Suprapubic skin (tissue), 4 donors: ENCODE data around the gene ABITRAM. TPM values are rescaled to one million over a fixed set of nuclear protein-coding genes. Genes with fewer than 3 reads are reported as not detected.

Experiments used
- DNase-seq, 2 donors: peaks; one replicate each; pipeline ENCODE4 v3.0.0-alpha.2; 2019; ENCODE audit warnings: low spot score in 2 of 2
- H3K27ac ChIP-seq: fragments of 200-600 bp; sonication (generic); one replicate; pipeline ENCODE4 v1.5.1; 2019
- H3K27me3 ChIP-seq: fragments of 200-600 bp; sonication (generic); one replicate; pipeline ENCODE4 v1.5.1; 2019
- H3K36me3 ChIP-seq: fragments of 200-600 bp; sonication (generic); one replicate; pipeline ENCODE4 v1.5.1; 2019
- H3K4me1 ChIP-seq: fragments of 200-600 bp; sonication (generic); one replicate; pipeline ENCODE4 v1.5.1; 2019
- H3K4me3 ChIP-seq: fragments of 200-600 bp; sonication (generic); one replicate; pipeline ENCODE4 v1.5.1; 2019; ENCODE audit warnings: mild to moderate bottlenecking
- H3K9me3 ChIP-seq: fragments of 200-600 bp; sonication (generic); one replicate; pipeline ENCODE4 v1.5.1; 2019
- CTCF ChIP-seq, 2 donors: fragments of 200-600 bp in 1 of 2; fragments of 450-650 bp in 1 of 2; sonication (generic) in 1 of 2; IDR thresholded peaks; one replicate each; pipeline ENCODE4 v1.5.1; 2016 to 2019; ENCODE audit warnings: antibody characterized with exemption in 2 of 2, mild to moderate bottlenecking in 1 of 2, moderate library complexity in 1 of 2
- EP300 ChIP-seq: sonication (generic); formaldehyde crosslinking; IDR thresholded peaks from one replicate; pipeline ENCODE4 v1.6.1; 2017; ENCODE audit warnings: antibody characterized with exemption
- POLR2A ChIP-seq, 2 donors: fragments of 450-650 bp; IDR thresholded peaks; one replicate each; pipeline ENCODE4 v1.6.1; 2017; ENCODE audit warnings: antibody characterized with exemption in 2 of 2, mild to moderate bottlenecking in 2 of 2, moderate library complexity in 2 of 2
- POLR2AphosphoS5 ChIP-seq, 3 donors: sonication (generic); formaldehyde crosslinking; IDR thresholded peaks; one replicate each; pipeline ENCODE4 v1.6.1; 2017; ENCODE audit warnings: antibody characterized with exemption in 3 of 3
- WGBS: methylation state at CpG from one replicate; pipeline ENCODE4 v1.1.5; 2018; 5-methylcytosine and 5-hydroxymethylcytosine counted together
- total RNA-seq, 4 donors: library from RNA; depleted of rRNA; stranded (reverse); fragments of >200 nt; gene quantifications; one replicate each; pipeline ENCODE4 v1.1.0, GENCODE V29; 2016

Gene ABITRAM
- total RNA-seq, 4 donors from 2014 or later: 9.9 to 42.4 (median 12.0) TPM

DNA sequence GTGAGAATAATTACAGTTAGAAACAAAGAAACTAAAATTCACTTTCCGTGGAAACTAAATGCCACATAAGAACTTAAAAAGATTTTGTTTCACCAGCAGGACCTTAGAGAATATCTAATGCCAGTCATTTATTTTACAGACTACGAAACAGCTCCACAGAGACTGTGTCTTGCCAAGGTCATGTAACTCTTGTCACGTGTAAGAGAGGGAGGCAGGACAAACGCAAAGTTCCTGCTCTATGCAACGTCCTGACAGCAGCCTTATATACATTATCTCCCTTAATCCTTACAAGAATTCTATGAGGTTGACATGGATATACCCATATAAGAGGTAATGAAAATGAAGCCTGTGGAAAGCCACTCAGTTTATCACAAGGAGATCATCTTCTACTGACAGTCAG, 39.7 kb downstream of the ABITRAM start:
- no peaks in the 10 kb centered on the region for H3K27me3 ChIP-seq
- H3K27ac ChIP-seq: no peak overlapping the region
- H3K9me3 ChIP-seq: no peaks in the 10 kb centered on the region
- WGBS: 77% methylated on average over 5 of the region's 5 CpGs
- no peak for DNase-seq
- no peak overlapping the region for H3K4me3 ChIP-seq
- TF ChIP-seq POLR2AphosphoS5 (IDR thresholded peaks at IDR 0.05) (no peak), CTCF (IDR thresholded peaks at IDR 0.05) (no peak), EP300 (no peak), POLR2A (IDR thresholded peaks at IDR 0.05) (no peak)
- H3K4me1 ChIP-seq: peaks cover 12% of the 10 kb centered on the region
- peaks cover 9% of the 10 kb centered on the region for H3K36me3 ChIP-seq

DNA sequence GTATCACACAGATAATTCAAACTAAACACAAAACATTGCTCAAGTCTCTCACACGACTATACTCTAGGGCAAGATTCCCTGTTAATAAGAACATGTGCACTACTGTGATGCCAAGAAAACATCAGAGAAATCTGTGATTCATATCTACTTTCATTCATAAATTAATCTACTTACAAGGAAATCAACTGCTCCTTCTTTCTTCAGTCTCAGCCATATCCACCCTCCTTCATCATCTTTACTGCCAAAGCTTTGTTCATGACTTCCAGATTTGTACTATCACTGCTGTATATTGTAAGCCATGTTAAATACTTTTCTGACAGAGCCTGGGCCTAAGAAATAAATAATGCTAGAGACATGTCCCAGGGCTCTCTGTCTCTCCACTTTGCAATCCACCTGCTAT, 44.0 kb downstream of the ABITRAM start:
- TF ChIP-seq POLR2A (IDR thresholded peaks at IDR 0.05) (no peak), EP300 (no peak), POLR2AphosphoS5 (IDR thresholded peaks at IDR 0.05) (no peak), CTCF (IDR thresholded peaks at IDR 0.05) (no peak)
- WGBS: 17% methylated on average over 1 of the region's 1 CpG
- DNase-seq: no peak
- Histone ChIP-seq H3K4me3 (no peak overlapping the region), H3K36me3 (no peaks in the 10 kb centered on the region), H3K27ac (no peak overlapping the region), H3K4me1 (peaks cover 7% of the 10 kb centered on the region), H3K27me3 (no peaks in the 10 kb centered on the region), H3K9me3 (no peaks in the 10 kb centered on the region)

GRCh38 chr9:108980893-108981292, 46.7 kb downstream of the ABITRAM start:
- no peak overlapping the region for H3K4me3 ChIP-seq
- no peaks in the 10 kb centered on the region for H3K9me3 ChIP-seq
- no peak for DNase-seq
- H3K36me3 ChIP-seq: no peaks in the 10 kb centered on the region
- WGBS: 70% methylated on average over 2 of the region's 2 CpGs
- no peak overlapping the region for H3K27ac ChIP-seq
- H3K4me1 ChIP-seq: peaks cover 5% of the 10 kb centered on the region
- TF ChIP-seq POLR2AphosphoS5 (IDR thresholded peaks at IDR 0.05) (no peak), CTCF (IDR thresholded peaks at IDR 0.05) (no peak), EP300 (no peak), POLR2A (IDR thresholded peaks at IDR 0.05) (no peak)
- H3K27me3 ChIP-seq: no peaks in the 10 kb centered on the region

DNA sequence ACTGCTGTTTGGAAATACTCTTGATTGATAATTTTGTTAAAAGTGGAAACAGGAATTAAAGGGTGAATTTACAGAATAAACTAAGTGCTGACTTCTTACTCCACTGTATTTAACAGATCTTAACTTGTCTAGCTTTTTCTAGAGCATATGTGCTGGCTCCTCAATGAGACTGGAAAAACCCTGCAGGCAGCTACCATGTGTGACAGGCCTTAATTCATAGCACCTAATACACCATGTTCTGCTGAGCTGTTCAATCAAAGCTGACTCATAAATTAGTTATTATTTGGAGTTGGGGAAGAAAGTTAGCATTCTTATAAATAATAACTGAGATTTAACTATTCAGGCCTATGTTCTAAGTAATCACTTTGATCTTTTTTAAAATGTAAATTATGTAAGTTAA, 49.7 kb downstream of the ABITRAM start:
- Histone ChIP-seq H3K27me3 (no peaks in the 10 kb centered on the region), H3K36me3 (no peaks in the 10 kb centered on the region), H3K27ac (no peak overlapping the region), H3K4me3 (no peak overlapping the region), H3K9me3 (no peaks in the 10 kb centered on the region), H3K4me1 (no peaks in the 10 kb centered on the region)
- DNase-seq: no peak
- TF ChIP-seq POLR2AphosphoS5 (IDR thresholded peaks at IDR 0.05) (no peak), POLR2A (IDR thresholded peaks at IDR 0.05) (no peak)

Other genes starting within 250 kb of the ABITRAM start
- under 1 TPM in 2 of 4 donors, not detected in 2; 0.19 to 0.26 TPM for gene ACTL7B, start 78.4 kb upstream of the ABITRAM start, total RNA-seq
- gene ACTL7A, start 72.1 kb upstream of the ABITRAM start, total RNA-seq: not detected
- 10 to 100 TPM; 22.2 to 34.2 (median 23.2) TPM for gene ELP1, start 276 bp upstream of the ABITRAM start, total RNA-seq
- 10 to 100 TPM; 13.0 to 23.2 (median 16.0) TPM for gene CTNNAL1, start 79.1 kb downstream of the ABITRAM start, total RNA-seq
- gene TMEM245, start 185.5 kb downstream of the ABITRAM start, total RNA-seq: 10 to 100 TPM; 38.6 to 58.9 (median 54.3) TPM
- under 1 TPM in 2 of 4 donors, not detected in 2; 0.05 to 0.42 TPM for gene FRRS1L, start 232.8 kb downstream of the ABITRAM start, total RNA-seq